Mammary epithelial cell (primary cell): ENCODE data around the gene FHOD1.

Source experiments
- CTCF ChIP-seq, 2 donors: IDR thresholded peaks in 1 of 2; conservative IDR thresholded peaks in 1 of 2; 2 replicates each; pipeline ENCODE4 v1.5.1; 2011 to 2012; ENCODE audit warnings: inconsistent platforms in 2 of 2, low read length in 2 of 2, mild to moderate bottlenecking in 2 of 2, control low read depth in 1 of 2, low read depth in 1 of 2; ENCODE audit not compliant: insufficient read depth in 1 of 2; ENCODE audit errors: extremely low read depth in 1 of 2
- EZH2 ChIP-seq: IDR thresholded peaks from 2 replicates; pipeline ENCODE4 v1.6.1; 2012; ENCODE audit warnings: low read length, inconsistent platforms, borderline replicate concordance

DNA sequence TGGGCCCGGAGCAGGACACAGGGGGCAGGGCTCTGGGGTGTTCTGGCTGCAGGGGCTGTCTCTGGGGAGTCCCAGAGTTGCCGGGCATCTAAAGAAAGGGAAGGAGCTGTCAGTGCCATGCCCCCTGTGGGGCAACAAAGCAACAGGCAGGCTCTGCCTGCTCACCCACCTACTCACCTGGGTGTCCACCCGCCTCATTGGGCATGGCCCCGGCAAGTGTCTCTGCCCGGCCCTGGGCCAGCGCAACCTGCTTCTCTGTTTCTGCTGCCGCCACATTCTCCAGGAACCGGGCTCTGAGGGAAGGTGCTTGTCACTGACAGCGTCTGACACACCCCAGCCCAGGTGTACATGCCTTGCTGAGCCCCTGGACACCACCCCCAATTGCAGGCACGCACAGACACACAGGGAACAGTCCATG, 13.1 kb downstream of the FHOD1 start:
- no peak for TF ChIP-seq CTCF (conservative IDR thresholded peaks at IDR 0.05 in 1 of 2, IDR thresholded peaks at IDR 0.05 in 1 of 2; ENCODE audit: extremely low read depth in 1 of 2, insufficient read depth in 1 of 2, low read depth in 1 of 2, low read length in 2 of 2)
- TF ChIP-seq EZH2 = no peak
